Spleen (tissue), 11 donors: ENCODE measurements around the gene HLA-DPA1. TPM values are rescaled to one million over a fixed set of nuclear protein-coding genes. Genes with fewer than 3 reads are reported as not detected.

ENCODE experiments used
- DNase-seq: peaks from one replicate; pipeline ENCODE4 v3.0.0-alpha.2; 2020
- H3K27ac ChIP-seq, 8 donors: fragments of 200-600 bp; sonication (generic) in 7 of 8; 1 replicate in 4 of 8; 2 replicates in 4 of 8; pipeline versions ENCODE4 v1.5.0 to v1.8.0; 2016 to 2021; ENCODE audit warnings: inconsistent platforms in 4 of 8, mild to moderate bottlenecking in 4 of 8, moderate library complexity in 1 of 8
- H3K27me3 ChIP-seq, 7 donors: fragments of 200-600 bp; sonication (generic) in 6 of 7; replicated peaks in 1 of 7; 1 replicate in 4 of 7; 2 replicates in 3 of 7; pipeline versions ENCODE4 v1.5.0 to v1.8.0; 2016 to 2021; ENCODE audit warnings: inconsistent platforms in 3 of 7, mild to moderate bottlenecking in 1 of 7
- H3K36me3 ChIP-seq, 6 donors: fragments of 200-600 bp; sonication (generic) in 5 of 6; 1 replicate in 4 of 6; 2 replicates in 2 of 6; pipeline versions ENCODE4 v1.5.0 to v1.8.0; 2016 to 2021; ENCODE audit warnings: inconsistent platforms in 2 of 6
- H3K4me1 ChIP-seq, 6 donors: fragments of 200-600 bp; sonication (generic) in 5 of 6; 1 replicate in 3 of 6; 2 replicates in 3 of 6; pipeline versions ENCODE4 v1.5.0 to v1.8.0; 2016 to 2021; ENCODE audit warnings: inconsistent platforms in 3 of 6
- H3K4me3 ChIP-seq, 8 donors: fragments of 200-600 bp; sonication (generic) in 7 of 8; 1 replicate in 4 of 8; 2 replicates in 4 of 8; pipeline versions ENCODE4 v1.5.0 to v1.8.0; 2016 to 2021; ENCODE audit warnings: inconsistent platforms in 4 of 8, mild to moderate bottlenecking in 4 of 8, moderate library complexity in 2 of 8
- H3K9me3 ChIP-seq, 8 donors: fragments of 200-600 bp; sonication (generic) in 7 of 8; 1 replicate in 4 of 8; 2 replicates in 4 of 8; pipeline versions ENCODE4 v1.5.0 to v1.8.0; 2016 to 2021; ENCODE audit warnings: inconsistent platforms in 4 of 8
- POLR2A ChIP-seq, 3 donors: fragments of 450-650 bp; IDR thresholded peaks; one replicate each; pipeline ENCODE4 v1.5.1; 2017; ENCODE audit warnings: antibody characterized with exemption in 3 of 3, mild to moderate bottlenecking in 1 of 3
- POLR2AphosphoS5 ChIP-seq, 3 donors: sonication (generic); formaldehyde crosslinking; IDR thresholded peaks; one replicate each; pipeline ENCODE4 v1.5.1; 2017; ENCODE audit warnings: antibody characterized with exemption in 3 of 3
- WGBS, 5 donors: extraction: QIAGEN DNeasy Blood & Tissue Kit in 3 of 5; methylation state at CpG; one replicate each; pipeline versions ENCODE4 v1.1.5 to v1.1.7; 2013 to 2018; 5-methylcytosine and 5-hydroxymethylcytosine counted together
- intact Hi-C: fragments of 100-400 bp; cut with DNase I; formaldehyde crosslinking; loops from one replicate; pipeline ENCODE4 v1.15.0; 2023; ENCODE audit warnings: low total_unique reads
- polyA plus RNA-seq, 3 donors: library from polyadenylated mRNA; stranded (reverse); fragments of 200-250 nt; gene quantifications; one replicate each; pipeline ENCODE4 v1.2.1, GENCODE V29; 2013
- total RNA-seq, 7 donors: library from RNA; depleted of rRNA in 3 of 7; stranded (reverse); fragments of >200 nt in 3 of 7; fragmentation: NEBNext Ultra II Directional in 4 of 7; extraction: Animal tissue kit (Norgen Biotek cat#: 25700) in 4 of 7; gene quantifications; one replicate each; pipeline versions ENCODE4 v1.1.0 to v1.2.1, GENCODE V29; 2016 to 2021
- TF ChIP-seq, protein P1 (sequence below), 11 experiments: fragments of 200-600 bp in 7 of 11; fragments of 450-650 bp in 4 of 11; sonication (generic) in 4 of 11; IDR thresholded peaks in 8 of 11; conservative IDR thresholded peaks in 3 of 11; 1 replicate in 7 of 11; 2 replicates in 4 of 11; pipeline versions ENCODE4 v1.4.0 to v1.8.0; 2016 to 2021; ENCODE audit warnings: antibody characterized with exemption in 11 of 11, inconsistent platforms in 4 of 11, mild to moderate bottlenecking in 1 of 11
- donor health status: healthy with polysubstance abuse.
- donor health status: DM: no; HTN: no; CAD: no; lungs with moderate emphysema.
- donor health status: DM: no; HTN: no; CAD: no.
- donor health status: Bipolar disorder and iron deficiency.
- donor health status: healthy.
- donor health status: DM: no; HTN: no; CAD: no.
- donor health status: DM: yes; HTN: yes; CAD: no.

HLA-DPA1 gene
- total and polyA plus RNA-seq, 10 donors = 253 to 621 (median 494) TPM

DNA sequence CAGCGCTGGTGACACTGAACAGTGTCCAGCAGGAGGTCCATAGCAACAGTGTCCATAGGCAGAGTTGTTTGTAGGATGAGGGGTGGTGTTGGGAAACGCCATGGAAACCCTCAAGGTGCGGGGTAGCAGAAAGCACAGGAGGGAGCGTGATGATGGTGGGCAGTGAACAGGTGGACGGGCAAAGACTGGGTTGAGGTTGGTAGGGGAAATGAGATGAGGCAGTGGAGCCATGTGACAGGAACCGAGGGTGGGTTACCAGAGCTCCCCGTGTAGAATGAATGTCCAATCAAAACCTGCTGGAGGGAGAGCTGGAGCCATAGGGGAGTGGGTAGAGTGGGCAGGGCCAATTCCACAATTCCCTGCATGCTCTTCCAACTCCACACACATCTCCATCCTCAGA lies 40.3 kb upstream of the HLA-DPA1 start:
- WGBS, 5 donors = 50 to 63% (median 59%) methylated on average over 7 of the region's 7 CpGs
- intact Hi-C loops = no loop called here
- no peaks in the 10 kb centered on the region for H3K36me3 ChIP-seq
- TF ChIP-seq, protein P1, sequence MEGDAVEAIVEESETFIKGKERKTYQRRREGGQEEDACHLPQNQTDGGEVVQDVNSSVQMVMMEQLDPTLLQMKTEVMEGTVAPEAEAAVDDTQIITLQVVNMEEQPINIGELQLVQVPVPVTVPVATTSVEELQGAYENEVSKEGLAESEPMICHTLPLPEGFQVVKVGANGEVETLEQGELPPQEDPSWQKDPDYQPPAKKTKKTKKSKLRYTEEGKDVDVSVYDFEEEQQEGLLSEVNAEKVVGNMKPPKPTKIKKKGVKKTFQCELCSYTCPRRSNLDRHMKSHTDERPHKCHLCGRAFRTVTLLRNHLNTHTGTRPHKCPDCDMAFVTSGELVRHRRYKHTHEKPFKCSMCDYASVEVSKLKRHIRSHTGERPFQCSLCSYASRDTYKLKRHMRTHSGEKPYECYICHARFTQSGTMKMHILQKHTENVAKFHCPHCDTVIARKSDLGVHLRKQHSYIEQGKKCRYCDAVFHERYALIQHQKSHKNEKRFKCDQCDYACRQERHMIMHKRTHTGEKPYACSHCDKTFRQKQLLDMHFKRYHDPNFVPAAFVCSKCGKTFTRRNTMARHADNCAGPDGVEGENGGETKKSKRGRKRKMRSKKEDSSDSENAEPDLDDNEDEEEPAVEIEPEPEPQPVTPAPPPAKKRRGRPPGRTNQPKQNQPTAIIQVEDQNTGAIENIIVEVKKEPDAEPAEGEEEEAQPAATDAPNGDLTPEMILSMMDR (IDR thresholded peaks at IDR 0.05 in 8 of 11, conservative IDR thresholded peaks at IDR 0.05 in 3 of 11) = no peak
- no peak for TF ChIP-seq POLR2A (IDR thresholded peaks at IDR 0.05)
- peak in 2 of 3 donors; percentile 12 to 75 for TF ChIP-seq POLR2AphosphoS5 (IDR thresholded peaks at IDR 0.05)
- DNase-seq = no peak
- H3K4me3 ChIP-seq = peak overlapping the region in 1 of 8 donors; percentile 51
- H3K27ac ChIP-seq = peak overlapping the region in 4 of 8 donors; percentile 14 to 85 (median 52)
- H3K4me1 ChIP-seq = peaks cover 0 to 60% (median 44%) of the 10 kb centered on the region in 6 donors
- H3K9me3 ChIP-seq = no peaks in the 10 kb centered on the region
- peaks cover 0 to 40% (median 26%) of the 10 kb centered on the region in 7 donors for H3K27me3 ChIP-seq

DNA sequence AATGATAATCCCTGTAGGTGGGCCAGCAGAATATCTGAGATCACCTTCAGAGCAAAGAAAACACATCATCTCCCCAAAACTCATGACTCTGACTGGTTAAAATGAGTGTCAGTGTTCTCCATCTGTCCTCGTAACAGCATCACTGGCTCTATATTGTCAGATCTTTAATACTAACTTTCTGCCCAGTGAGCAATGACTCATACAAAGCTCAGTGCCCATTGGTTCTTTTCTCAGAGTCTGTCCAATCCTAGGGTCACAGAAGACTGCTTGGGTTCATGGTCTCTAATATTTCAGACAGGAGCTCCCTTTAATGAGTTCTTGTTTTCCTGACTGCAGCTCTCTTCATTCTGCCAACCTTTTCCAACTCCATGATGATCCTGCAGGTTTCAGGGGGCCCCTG lies 38.7 kb upstream of the HLA-DPA1 start:
- intact Hi-C loops = no loop called here

DNA sequence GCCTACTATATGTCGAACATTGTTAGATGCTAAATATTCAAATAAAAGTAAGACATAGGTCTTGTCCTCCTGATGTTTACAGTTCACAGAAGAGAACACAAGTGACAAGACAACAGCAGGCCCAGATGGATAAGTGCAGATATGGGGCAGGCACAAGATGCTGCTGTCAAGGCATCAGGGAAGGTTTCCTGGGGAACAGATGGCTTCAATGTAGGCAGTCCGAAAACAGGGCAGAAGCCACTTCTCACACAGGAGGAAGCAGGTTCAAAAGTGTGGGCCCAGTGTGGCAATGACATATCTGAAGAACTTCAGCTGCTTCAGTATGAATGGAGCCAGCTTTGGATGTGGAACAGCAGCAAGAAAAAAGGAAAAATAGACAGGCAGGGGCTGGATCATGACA lies 34.9 kb upstream of the HLA-DPA1 start:
- H3K36me3 ChIP-seq = no peaks in the 10 kb centered on the region
- no peak for TF ChIP-seq POLR2AphosphoS5 (IDR thresholded peaks at IDR 0.05)
- no peak for TF ChIP-seq POLR2A (IDR thresholded peaks at IDR 0.05)
- TF ChIP-seq, protein P1 (IDR thresholded peaks at IDR 0.05 in 8 of 11, conservative IDR thresholded peaks at IDR 0.05 in 3 of 11) = no peak
- intact Hi-C loops = no loop called here
- H3K27me3 ChIP-seq = peaks cover 0 to 3% (median 0%) of the 10 kb centered on the region in 7 donors
- DNase-seq = no peak
- H3K4me3 ChIP-seq = no peak overlapping the region
- WGBS, 5 donors = 65 to 86% (median 81%) methylated on average over 2 of the region's 2 CpGs
- peaks cover 0 to 16% (median 7%) of the 10 kb centered on the region in 6 donors for H3K4me1 ChIP-seq
- peaks cover 0 to 6% (median 0%) of the 10 kb centered on the region in 8 donors for H3K9me3 ChIP-seq
- no peak overlapping the region for H3K27ac ChIP-seq

More for the DNA sequence above, 38.7 kb upstream of the HLA-DPA1 start:
- DNase-seq = no peak
- no peaks in the 10 kb centered on the region for H3K9me3 ChIP-seq
- H3K36me3 ChIP-seq = no peaks in the 10 kb centered on the region
- peaks cover 0 to 47% (median 36%) of the 10 kb centered on the region in 6 donors for H3K4me1 ChIP-seq
- peak overlapping the region in 4 of 8 donors; percentile 47 to 85 (median 64) for H3K27ac ChIP-seq
- WGBS, 5 donors = 21 to 44% (median 29%) methylated on average over 1 of the region's 1 CpG
- H3K4me3 ChIP-seq = peak overlapping the region in 1 of 8 donors; percentile 51
- H3K27me3 ChIP-seq = peaks cover 0 to 28% (median 13%) of the 10 kb centered on the region in 7 donors
- peak in 1 of 3 donors; percentile 9 for TF ChIP-seq POLR2AphosphoS5 (IDR thresholded peaks at IDR 0.05)
- TF ChIP-seq POLR2A (IDR thresholded peaks at IDR 0.05) = no peak
- TF ChIP-seq, protein P1 (IDR thresholded peaks at IDR 0.05 in 8 of 11, conservative IDR thresholded peaks at IDR 0.05 in 3 of 11) = no peak

DNA sequence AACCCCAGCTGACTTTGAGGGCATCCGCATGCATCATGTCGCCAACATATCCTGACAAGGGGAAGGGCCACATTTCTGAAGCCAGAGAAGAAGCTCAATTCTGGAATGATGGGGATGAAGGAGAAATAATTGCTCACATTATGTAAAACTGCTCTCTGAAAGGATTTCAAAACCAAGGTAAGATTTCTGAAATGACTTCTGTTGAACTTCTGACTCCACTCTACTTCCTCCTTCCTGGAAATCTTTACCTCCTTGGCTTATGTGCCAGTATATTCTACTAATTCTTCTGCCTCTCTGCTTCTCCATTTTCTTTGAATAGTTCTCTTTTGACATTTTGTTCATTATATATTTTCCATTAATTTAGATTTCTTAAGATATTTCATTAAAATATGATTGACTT lies 34.2 kb upstream of the HLA-DPA1 start:
- DNase-seq = no peak
- Histone ChIP-seq H3K4me3 (no peak overlapping the region), H3K9me3 (peaks cover 0 to 6% (median 0%) of the 10 kb centered on the region in 8 donors), H3K4me1 (peaks cover 0 to 9% (median 2%) of the 10 kb centered on the region in 6 donors), H3K36me3 (no peaks in the 10 kb centered on the region), H3K27ac (no peak overlapping the region), H3K27me3 (no peaks in the 10 kb centered on the region)
- intact Hi-C loops = no loop called here
- TF ChIP-seq POLR2A (IDR thresholded peaks at IDR 0.05) (no peak), POLR2AphosphoS5 (IDR thresholded peaks at IDR 0.05) (no peak)
- TF ChIP-seq, protein P1 (IDR thresholded peaks at IDR 0.05 in 8 of 11, conservative IDR thresholded peaks at IDR 0.05 in 3 of 11) = no peak
- WGBS, 5 donors = 41 to 100% (median 64%) methylated on average over 2 of the region's 2 CpGs
